IPS DF 4.7 (cell line): ENCODE measurements around the gene MZT2B.
"Not testable (repeated sequence)": the region's sequence is repeated elsewhere in the genome, so short reads cannot be mapped to it uniquely, and the experiment has no call there.

ENCODE experiments used
- DNase-seq: peaks from one replicate; pipeline ENCODE4 v3.0.0-alpha.2; 2013; ENCODE audit warnings: low spot score; ENCODE audit errors: extremely low read depth

The MZT2B gene

DNA sequence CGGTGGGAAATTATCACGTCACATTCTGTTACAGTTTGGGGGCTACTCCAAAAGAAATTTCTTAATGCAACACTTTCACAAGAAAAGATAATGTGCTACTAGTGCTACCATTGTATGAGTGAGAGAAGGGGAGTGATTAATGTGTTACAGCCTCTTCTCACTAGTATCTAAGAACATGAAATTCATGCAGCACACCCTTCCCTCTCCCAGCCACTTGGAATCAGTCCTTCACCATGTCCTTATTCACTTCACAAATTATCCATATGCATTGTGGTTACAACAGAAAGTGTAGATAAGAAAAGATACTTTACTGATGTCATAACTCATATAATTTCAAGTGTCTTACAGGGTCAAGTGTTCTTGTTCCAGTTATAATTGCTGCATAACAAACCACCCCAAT is 37.1 kb downstream of the MZT2B start:
- not testable (repeated sequence) for DNase-seq

- DNase-seq, result not testable (repeated sequence)
Measured at GRCh38 chr2:130220505-130220904, 38.4 kb downstream of the MZT2B start.

- DNase-seq, result not testable (repeated sequence)
Measured at GRCh38 chr2:130222523-130222922, 40.5 kb downstream of the MZT2B start.

- DNase-seq, result not testable (repeated sequence)
Measured at GRCh38 chr2:130228005-130228404, 45.9 kb downstream of the MZT2B start.

DNA sequence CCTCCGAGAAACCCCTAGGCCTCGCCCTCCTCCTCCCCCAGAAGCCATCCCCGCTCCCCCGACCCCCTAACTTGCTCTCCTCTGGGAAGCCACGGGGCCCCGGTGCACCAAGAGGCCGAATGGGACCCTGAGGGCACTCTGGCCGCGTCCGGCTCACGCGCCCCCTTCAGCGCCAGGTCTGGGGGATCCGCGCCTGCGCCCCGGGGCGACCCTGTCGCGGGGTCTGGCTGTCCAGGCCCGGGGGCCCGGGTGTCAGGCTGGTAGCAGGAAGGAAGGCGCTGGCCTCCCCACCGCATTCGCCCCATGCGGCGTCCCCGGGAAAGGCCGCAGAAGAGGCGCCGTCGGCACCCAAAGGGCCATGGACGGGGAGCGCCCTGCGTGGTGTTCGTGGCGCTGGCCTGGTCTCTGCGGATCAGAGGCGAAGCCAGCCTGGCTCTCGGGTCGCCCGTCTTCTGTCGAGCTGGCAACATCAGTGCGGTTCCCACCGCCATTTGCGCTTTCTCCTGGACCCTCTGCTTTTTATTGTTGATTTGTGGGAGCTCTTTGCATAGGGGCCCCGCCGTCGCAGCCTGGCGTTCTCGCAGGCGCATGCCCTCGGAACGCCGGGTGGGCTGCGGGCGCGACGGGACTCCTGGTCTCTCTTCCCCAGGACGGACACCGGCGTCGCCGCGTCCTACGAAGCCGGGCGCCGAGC is 46.6 kb downstream of the MZT2B start:
- DNase-seq, result not testable (repeated sequence)

DNA sequence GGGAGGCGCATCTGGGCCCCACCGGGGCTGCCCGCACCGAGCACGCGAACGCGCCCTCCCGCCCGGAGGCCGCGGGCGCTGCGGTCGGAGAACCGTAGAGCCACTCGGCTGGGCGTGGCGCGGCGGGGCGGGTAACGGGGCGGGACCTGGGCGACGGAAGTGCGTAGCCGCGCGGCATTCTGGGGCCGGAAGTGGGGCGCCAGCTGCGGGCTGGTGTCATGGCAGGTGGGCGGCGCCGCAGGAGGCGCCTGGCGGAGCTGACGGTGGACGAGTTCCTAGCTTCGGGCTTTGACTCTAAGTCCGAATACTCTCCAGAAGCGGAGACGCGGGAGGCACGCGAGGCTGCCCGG is 47.1 kb downstream of the MZT2B start:
- DNase-seq, result not testable (repeated sequence)

DNA sequence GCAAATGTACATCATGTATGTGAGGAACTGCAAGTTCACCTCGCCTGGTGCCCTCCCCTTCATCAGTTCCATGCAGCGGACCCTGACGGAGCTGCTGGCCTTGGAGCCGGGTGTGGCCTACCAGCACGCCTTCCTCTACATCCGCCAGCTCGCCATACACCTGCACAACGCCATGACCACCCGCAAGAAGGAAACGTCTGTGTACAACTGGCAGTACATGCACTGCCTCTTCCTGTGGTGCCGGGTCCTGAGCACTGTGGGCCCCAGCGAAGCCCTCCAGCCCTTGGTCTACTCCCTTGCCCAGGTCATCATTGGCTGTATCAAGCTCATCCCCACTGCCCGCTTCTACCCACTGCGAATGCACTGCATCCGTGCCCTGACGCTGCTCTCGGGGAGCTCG is 48.3 kb downstream of the MZT2B start:
- DNase-seq, result not testable (repeated sequence)

DNA sequence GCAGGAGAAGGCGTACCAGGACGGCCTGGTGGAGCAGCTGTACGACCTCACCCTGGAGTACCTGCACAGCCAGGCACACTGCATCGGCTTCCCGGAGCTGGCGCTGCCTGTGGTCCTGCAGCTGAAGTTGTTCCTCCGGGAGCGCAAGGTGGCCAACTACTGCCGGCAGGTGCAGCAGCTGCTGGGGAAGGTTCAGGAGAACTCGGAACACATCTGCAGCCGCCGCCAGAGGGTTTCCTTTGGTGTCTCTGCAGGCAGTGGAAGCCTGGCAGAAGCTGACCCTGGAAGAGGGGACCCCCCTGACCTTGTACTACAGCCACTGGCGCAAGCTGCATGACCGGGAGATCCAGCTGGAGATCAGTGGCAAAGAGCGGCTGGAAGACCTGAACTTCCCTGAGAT is 48.8 kb downstream of the MZT2B start:
- DNase-seq, result not testable (repeated sequence)

- no peak for DNase-seq
Measured at GRCh38 chr2:130231656-130232055, 49.6 kb downstream of the MZT2B start.

DNA sequence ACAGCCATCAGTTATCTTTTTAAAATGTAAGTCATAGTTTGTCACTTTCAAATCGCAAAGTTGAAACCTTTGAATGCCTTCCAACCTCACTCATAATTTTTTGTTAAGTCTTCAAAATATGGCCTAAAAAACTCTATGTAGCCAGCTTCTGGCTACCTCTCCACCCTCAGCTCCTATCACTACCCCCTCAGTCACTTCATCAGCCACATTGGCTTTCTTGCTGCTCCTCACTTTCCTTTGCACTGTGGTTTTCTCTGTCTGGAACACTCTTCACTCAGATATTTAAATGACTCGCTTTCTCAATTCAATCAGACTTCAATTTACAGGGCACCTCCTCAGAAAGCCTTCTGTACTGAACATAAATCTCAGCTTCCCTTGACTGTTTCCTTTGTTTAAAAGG is 51.0 kb downstream of the MZT2B start:
- not testable (repeated sequence) for DNase-seq

- DNase-seq, result not testable (repeated sequence)
Measured at GRCh38 chr2:130239581-130239980, 57.5 kb downstream of the MZT2B start.
